ENCODE results near the gene LHPP. TPM values are rescaled to one million over a fixed set of nuclear protein-coding genes. Genes with fewer than 3 reads are reported as not detected.

LHPP gene
- total RNA-seq, 1 experiment from 2014 or later, result 6.6 TPM

DNA sequence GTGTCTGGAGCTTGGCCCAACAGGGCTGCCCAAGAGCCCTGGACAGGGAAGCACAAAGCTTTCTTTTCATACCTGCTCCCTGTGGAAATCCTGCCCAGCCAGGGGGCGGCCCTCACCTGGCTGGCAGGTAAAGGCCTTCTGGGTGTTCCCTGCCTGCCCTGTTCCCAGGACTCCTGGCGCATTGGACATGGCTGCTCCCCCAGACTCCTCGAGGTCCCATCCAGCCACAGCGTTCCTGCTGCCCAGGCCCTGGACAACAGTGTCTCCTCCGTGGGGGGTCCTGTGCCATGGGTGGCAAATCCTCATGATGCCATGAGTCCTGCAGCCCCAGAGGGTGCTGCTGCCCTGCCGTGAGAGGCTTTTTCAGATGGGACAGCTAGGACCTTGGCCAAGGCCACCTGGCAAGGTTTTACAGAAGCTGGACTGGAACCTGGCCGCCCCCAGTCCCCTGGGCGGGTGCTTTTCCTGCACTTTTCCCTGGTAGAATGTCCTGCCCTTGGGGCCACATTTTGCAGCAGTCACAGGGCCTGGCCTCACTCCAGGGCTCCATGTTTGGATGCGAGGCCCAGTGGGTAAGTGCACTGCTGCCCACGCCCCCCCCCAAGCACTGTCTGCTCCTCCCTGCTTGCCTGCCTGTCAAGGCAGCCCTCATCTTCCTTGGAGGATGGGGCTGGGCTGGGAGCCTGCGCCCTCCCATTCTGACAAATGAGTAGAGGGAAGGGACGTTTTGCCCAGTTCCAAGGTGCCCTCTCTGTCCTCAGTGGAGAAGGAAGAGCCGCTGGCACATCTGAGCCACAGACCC, 60.7 kb downstream of the LHPP start:
- intact Hi-C loops (cut with micrococcal nuclease), result no loop called here
- H3K4me3 ChIP-seq (ENCODE audit: low read length), result no peak overlapping the region
- CTCF ChIA-PET, result no interaction called here

DNA sequence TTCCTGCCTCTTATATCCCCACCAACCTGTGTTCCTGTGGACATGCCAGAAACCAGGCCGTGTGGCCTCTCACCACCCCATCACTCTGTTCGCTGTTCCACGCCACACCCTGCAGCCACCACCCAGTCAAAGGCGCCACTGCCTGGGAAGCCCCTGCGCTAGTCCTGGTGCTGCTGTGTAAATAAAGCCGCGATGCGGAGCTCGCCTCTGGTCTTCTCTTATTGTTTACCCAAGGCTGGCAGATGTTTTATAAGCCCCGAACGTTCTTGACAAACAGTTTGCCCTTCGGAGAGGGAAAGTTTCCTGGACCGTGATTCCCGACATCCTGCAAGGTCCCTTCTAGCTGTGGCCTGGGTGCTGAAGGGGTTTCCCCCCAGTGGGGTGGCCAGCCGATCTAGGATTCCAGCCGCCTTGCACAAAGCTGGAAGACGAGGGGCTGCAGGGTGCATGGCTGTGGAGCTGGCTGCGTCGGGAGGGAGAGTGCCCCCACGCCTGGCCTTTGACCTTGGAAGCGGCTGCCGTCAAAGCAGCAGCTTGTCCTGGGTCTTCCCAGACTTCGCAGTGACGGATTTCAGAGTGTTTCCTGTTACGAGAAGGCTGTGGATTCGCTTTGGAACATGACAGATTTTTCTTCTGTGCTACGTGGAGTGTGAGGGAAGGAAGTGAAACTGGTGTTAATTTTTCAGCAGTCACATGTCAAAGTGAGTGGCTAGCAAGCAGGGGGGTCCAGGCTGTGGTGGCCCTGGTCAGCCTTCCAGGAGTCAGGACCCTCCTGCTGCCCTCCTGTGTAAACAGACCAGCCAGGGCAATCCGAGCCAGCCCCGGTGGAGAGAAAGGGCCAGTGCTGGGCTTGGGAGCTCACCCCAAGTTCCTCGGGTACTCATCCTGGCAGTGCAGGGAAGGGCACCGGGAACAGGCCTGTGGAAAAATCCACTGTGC, 61.6 kb downstream of the LHPP start:
- Histone ChIP-seq H3F3A (ENCODE audit: low read length, unreplicated experiment) (no peaks in the 10 kb centered on the region), H3K27me3 (ENCODE audit: low read length) (no peaks in the 10 kb centered on the region), H3K36me3 (ENCODE audit: low read depth, low read length) (no peaks in the 10 kb centered on the region), H2AFZ (ENCODE audit: low read length) (0 out of 2 replicates have a peak overlapping the region, but pooled peaks have one; percentile 3), H3K9me3 (ENCODE audit: low read length) (no peaks in the 10 kb centered on the region), H3K4me1 (ENCODE audit: insufficient read depth, low read length) (peaks cover 4% of the 10 kb centered on the region; the same call in 1 of the 2 replicates), H3K4me3 (ENCODE audit: low read length) (no peak overlapping the region), H3K9ac (ENCODE audit: low read length) (no peak overlapping the region), H4K20me1 (ENCODE audit: low read length) (no peaks in the 10 kb centered on the region), H3K79me2 (ENCODE audit: low read length) (no peaks in the 10 kb centered on the region), H3K4me2 (ENCODE audit: low read length) (peak overlapping the region; percentile 57), H3K27ac (ENCODE audit: low read length) (no peak overlapping the region), H3K9me2 (replicated peaks; ENCODE audit: low read length) (no peaks in the 10 kb centered on the region)
- intact Hi-C loops (cut with micrococcal nuclease), result no loop called here
- TF ChIP-seq EZH2 (IDR thresholded peaks at IDR 0.05; ENCODE audit: low read length, unreplicated experiment), result no peak
- TF ChIP-seq, protein P1, sequence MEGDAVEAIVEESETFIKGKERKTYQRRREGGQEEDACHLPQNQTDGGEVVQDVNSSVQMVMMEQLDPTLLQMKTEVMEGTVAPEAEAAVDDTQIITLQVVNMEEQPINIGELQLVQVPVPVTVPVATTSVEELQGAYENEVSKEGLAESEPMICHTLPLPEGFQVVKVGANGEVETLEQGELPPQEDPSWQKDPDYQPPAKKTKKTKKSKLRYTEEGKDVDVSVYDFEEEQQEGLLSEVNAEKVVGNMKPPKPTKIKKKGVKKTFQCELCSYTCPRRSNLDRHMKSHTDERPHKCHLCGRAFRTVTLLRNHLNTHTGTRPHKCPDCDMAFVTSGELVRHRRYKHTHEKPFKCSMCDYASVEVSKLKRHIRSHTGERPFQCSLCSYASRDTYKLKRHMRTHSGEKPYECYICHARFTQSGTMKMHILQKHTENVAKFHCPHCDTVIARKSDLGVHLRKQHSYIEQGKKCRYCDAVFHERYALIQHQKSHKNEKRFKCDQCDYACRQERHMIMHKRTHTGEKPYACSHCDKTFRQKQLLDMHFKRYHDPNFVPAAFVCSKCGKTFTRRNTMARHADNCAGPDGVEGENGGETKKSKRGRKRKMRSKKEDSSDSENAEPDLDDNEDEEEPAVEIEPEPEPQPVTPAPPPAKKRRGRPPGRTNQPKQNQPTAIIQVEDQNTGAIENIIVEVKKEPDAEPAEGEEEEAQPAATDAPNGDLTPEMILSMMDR (conservative IDR thresholded peaks at IDR 0.05; ENCODE audit: low read depth, low read length), result no peak
- TF ChIP-seq EZH2phosphoT487 (IDR thresholded peaks at IDR 0.05; ENCODE audit: borderline replicate concordance, low read length), result no peak
- ChIA-PET POLR2A (ENCODE audit: unreplicated experiment) (no interaction called here), CTCF (interaction anchor here (0.6 kb wide), 1 partner anchor 528 kb away, joined by 3 read pairs; no protein-coding TSS in a partner anchor)
- peak; percentile 72 for ATAC-seq
- peak; percentile 16 for DNase-seq
- no TSS peak for BruUV-seq (replicated peaks)

More for the DNA sequence above, 60.7 kb downstream of the LHPP start:
- Histone ChIP-seq H3K27me3 (ENCODE audit: low read length) (no peaks in the 10 kb centered on the region), H3K9ac (ENCODE audit: low read length) (no peak overlapping the region), H3K9me2 (replicated peaks; ENCODE audit: low read length) (no peaks in the 10 kb centered on the region), H3K79me2 (ENCODE audit: low read length) (no peaks in the 10 kb centered on the region), H3F3A (ENCODE audit: low read length, unreplicated experiment) (no peaks in the 10 kb centered on the region), H3K27ac (ENCODE audit: low read length) (no peak overlapping the region), H3K36me3 (ENCODE audit: low read depth, low read length) (no peaks in the 10 kb centered on the region), H3K4me2 (ENCODE audit: low read length) (no peak overlapping the region), H2AFZ (ENCODE audit: low read length) (0 out of 2 replicates have a peak overlapping the region, but pooled peaks have one; percentile 3), H3K4me1 (ENCODE audit: insufficient read depth, low read length) (peaks cover 4% of the 10 kb centered on the region; the same call in 1 of the 2 replicates), H3K9me3 (ENCODE audit: low read length) (no peaks in the 10 kb centered on the region), H4K20me1 (ENCODE audit: low read length) (no peaks in the 10 kb centered on the region)
- no TSS peak for BruUV-seq (replicated peaks)
- POLR2A ChIA-PET (ENCODE audit: unreplicated experiment), result no interaction called here
- no peak for DNase-seq
- TF ChIP-seq EZH2 (IDR thresholded peaks at IDR 0.05; ENCODE audit: low read length, unreplicated experiment), result no peak
- TF ChIP-seq, protein P1 (conservative IDR thresholded peaks at IDR 0.05; ENCODE audit: low read depth, low read length), result no peak
- TF ChIP-seq EZH2phosphoT487 (IDR thresholded peaks at IDR 0.05; ENCODE audit: borderline replicate concordance, low read length), result no peak
- ATAC-seq, result no peak; the same call in 1 of the 2 replicates
